T-helper 9 cell (primary cell): ENCODE results near the gene MTA3.
"Not testable (repeated sequence)": the region's sequence is repeated elsewhere in the genome, so short reads cannot be mapped to it uniquely, and the experiment has no call there.

Experiments used
- DNase-seq: peaks from one replicate; pipeline ENCODE4 v3.0.0-alpha.2; 2020
- total RNA-seq, 2 donors: gene quantifications; one replicate each; lab custom pipeline; 2026; lab: John Stamatoyannopoulos, UW

The MTA3 gene
- 14.5 to 20.8 reads per million in 2 donors for total RNA-seq

- peak; percentile 54 for DNase-seq
These were observed at the start of gene MTA3 for GRCh38 chr2:42568401-42569115. Gene MTA3, plus strand, starts transcription at chr2:42568632. Its CDS starts 114 bp downstream, at chr2:42568746.

GRCh38 chr2:42519624-42520023 lies 48.8 kb upstream of the MTA3 start:
- no peak for DNase-seq

GRCh38 chr2:42522035-42522434 lies 46.4 kb upstream of the MTA3 start:
- DNase-seq, result no peak

- no peak for DNase-seq
These were observed 45.1 kb upstream of the MTA3 start for GRCh38 chr2:42523341-42523740.

GRCh38 chr2:42532397-42532796 lies 36.0 kb upstream of the MTA3 start:
- no peak for DNase-seq

GRCh38 chr2:42537493-42537892 lies 30.9 kb upstream of the MTA3 start:
- no peak for DNase-seq

GRCh38 chr2:42542871-42543270 lies 25.6 kb upstream of the MTA3 start:
- DNase-seq, result no peak

- no peak for DNase-seq
These were observed 23.3 kb upstream of the MTA3 start for GRCh38 chr2:42545023-42545721.

- DNase-seq, result no peak
These were observed 22.5 kb upstream of the MTA3 start for GRCh38 chr2:42545841-42546390.

GRCh38 chr2:42547014-42547413 lies 21.4 kb upstream of the MTA3 start:
- DNase-seq, result no peak

GRCh38 chr2:42547446-42548295 lies 20.8 kb upstream of the MTA3 start:
- no peak for DNase-seq

- DNase-seq, result no peak
These were observed 17.6 kb upstream of the MTA3 start for GRCh38 chr2:42550870-42551269.

GRCh38 chr2:42554392-42554791 lies 14.0 kb upstream of the MTA3 start:
- DNase-seq, result no peak

- DNase-seq, result no peak
These were observed 12.0 kb upstream of the MTA3 start for GRCh38 chr2:42556315-42556890.

GRCh38 chr2:42557306-42557705 lies 11.1 kb upstream of the MTA3 start:
- DNase-seq, result no peak

GRCh38 chr2:42558827-42559226 lies 9.6 kb upstream of the MTA3 start:
- DNase-seq, result no peak

GRCh38 chr2:42560133-42560532 lies 8.3 kb upstream of the MTA3 start:
- DNase-seq, result not testable (repeated sequence)

- DNase-seq, result no peak
These were observed 7.5 kb upstream of the MTA3 start for GRCh38 chr2:42560899-42561298.

- DNase-seq, result no peak
These were observed 5.8 kb upstream of the MTA3 start for GRCh38 chr2:42562474-42563144.

- no peak for DNase-seq
These were observed 2.4 kb upstream of the MTA3 start for GRCh38 chr2:42566025-42566424.

- no peak for DNase-seq
These were observed 1.6 kb upstream of the MTA3 start for GRCh38 chr2:42566837-42567321.

- DNase-seq, result no peak
These were observed 1.1 kb upstream of the MTA3 start for GRCh38 chr2:42567364-42567763.
